GM13976 (cell line): Measurements from ENCODE around the gene ESPNL.

Experiments
- DNase-seq: peaks from one replicate; pipeline ENCODE4 v3.0.0; 2012; ENCODE audit warnings: low spot score
- in situ Hi-C: fragments of 300-500 bp; cut with MboI; formaldehyde crosslinking; loops from one replicate; pipeline ENCODE4 v1.12.0; 2022; ENCODE audit warnings: low sequenced_read_pairs, mixed read lengths, inconsistent platforms; ENCODE audit not compliant: unreplicated experiment
- TF ChIP-seq, protein P1 (sequence below): IDR thresholded peaks from 2 replicates; pipeline ENCODE4 v1.5.1; 2012; ENCODE audit warnings: borderline replicate concordance, mild to moderate bottlenecking; ENCODE audit not compliant: insufficient read depth; ENCODE audit errors: extremely low read depth, missing control alignments, control extremely low read depth

The ESPNL gene

DNA sequence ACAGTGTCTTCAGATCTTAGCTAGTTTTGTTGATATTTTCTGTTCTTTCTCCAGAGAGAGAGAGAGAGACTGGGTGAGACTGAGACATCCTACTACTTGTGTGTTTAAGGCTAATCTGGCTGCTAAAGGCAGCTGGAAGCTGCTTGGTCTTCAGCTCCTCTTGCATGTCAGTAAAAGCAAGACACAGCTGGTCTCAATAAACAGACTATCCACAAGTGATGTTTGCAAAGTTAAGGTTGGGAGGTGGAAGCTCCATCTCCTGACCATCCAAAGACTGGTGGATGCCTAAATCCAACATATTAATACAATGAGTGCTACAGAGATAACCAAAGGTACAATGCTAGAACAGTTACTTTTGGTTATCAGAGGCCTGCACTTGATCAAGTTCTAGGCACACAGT lies 76.5 kb downstream of the ESPNL start:
- TF ChIP-seq, protein P1, sequence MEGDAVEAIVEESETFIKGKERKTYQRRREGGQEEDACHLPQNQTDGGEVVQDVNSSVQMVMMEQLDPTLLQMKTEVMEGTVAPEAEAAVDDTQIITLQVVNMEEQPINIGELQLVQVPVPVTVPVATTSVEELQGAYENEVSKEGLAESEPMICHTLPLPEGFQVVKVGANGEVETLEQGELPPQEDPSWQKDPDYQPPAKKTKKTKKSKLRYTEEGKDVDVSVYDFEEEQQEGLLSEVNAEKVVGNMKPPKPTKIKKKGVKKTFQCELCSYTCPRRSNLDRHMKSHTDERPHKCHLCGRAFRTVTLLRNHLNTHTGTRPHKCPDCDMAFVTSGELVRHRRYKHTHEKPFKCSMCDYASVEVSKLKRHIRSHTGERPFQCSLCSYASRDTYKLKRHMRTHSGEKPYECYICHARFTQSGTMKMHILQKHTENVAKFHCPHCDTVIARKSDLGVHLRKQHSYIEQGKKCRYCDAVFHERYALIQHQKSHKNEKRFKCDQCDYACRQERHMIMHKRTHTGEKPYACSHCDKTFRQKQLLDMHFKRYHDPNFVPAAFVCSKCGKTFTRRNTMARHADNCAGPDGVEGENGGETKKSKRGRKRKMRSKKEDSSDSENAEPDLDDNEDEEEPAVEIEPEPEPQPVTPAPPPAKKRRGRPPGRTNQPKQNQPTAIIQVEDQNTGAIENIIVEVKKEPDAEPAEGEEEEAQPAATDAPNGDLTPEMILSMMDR = no peak
- in situ Hi-C loops = no loop called here
- DNase-seq = no peak

GRCh38 chr2:238180554-238180953 lies 80.4 kb downstream of the ESPNL start:
- TF ChIP-seq, protein P1 = no peak
- DNase-seq = no peak
- in situ Hi-C loops = no loop called here

- TF ChIP-seq, protein P1 = no peak
- in situ Hi-C loops = no loop called here
- DNase-seq = no peak
These were observed 82.2 kb downstream of the ESPNL start for GRCh38 chr2:238182362-238182761.
